Activated CD8-positive, alpha-beta T cell treated with anti-CD3 and anti-CD28 coated beads for 36 hours (primary cell): Measurements from ENCODE around the gene PAPPA2. TPM values are rescaled to one million over a fixed set of nuclear protein-coding genes. Genes with fewer than 3 reads are reported as not detected.

Experiments
- ATAC-seq: fragments of 200-7000 bp; cut with Tn5 transposase; one replicate; pipeline ENCODE4 v1.10.0; 2021; ENCODE audit warnings: mild to moderate bottlenecking, moderate library complexity
- CTCF ChIA-PET: fragments of 350-600 bp; sonication (Branson Sonifier 250); formaldehyde crosslinking; loops from one replicate; lab custom pipeline; 2021; ENCODE audit warnings: antibody characterized with exemption; lab: Charles Lee
- POLR2A ChIA-PET: fragments of 350-600 bp; sonication (Branson Sonifier 250); formaldehyde crosslinking; loops from one replicate; lab custom pipeline; 2021; ENCODE audit warnings: antibody characterized with exemption; lab: Charles Lee
- DNase-seq: peaks from one replicate; pipeline ENCODE4 v3.0.0-alpha.2; 2020
- H3K27ac Mint-ChIP-seq: one replicate; pipeline ENCODE4 v1.8.0; 2021; ENCODE audit warnings: mild to moderate bottlenecking, mixed read lengths
- H3K27me3 Mint-ChIP-seq: one replicate; pipeline ENCODE4 v1.8.0; 2021; ENCODE audit warnings: mixed read lengths
- H3K36me3 Mint-ChIP-seq: one replicate; pipeline ENCODE4 v1.8.0; 2021; ENCODE audit warnings: low read depth, mixed read lengths
- H3K4me1 Mint-ChIP-seq: one replicate; pipeline ENCODE4 v1.8.0; 2021; ENCODE audit warnings: low read depth, mixed read lengths
- H3K4me3 Mint-ChIP-seq: one replicate; pipeline ENCODE4 v1.8.0; 2021; ENCODE audit warnings: mild to moderate bottlenecking, moderate library complexity, mixed read lengths
- H3K9me3 Mint-ChIP-seq: one replicate; pipeline ENCODE4 v1.8.0; 2021; ENCODE audit warnings: mixed read lengths
- intact Hi-C: fragments of 100-400 bp; cut with micrococcal nuclease; formaldehyde crosslinking; loops from one replicate; pipeline ENCODE4 v1.10.0; 2022
- total RNA-seq, 2 experiments: library from RNA; stranded (reverse); gene quantifications; one replicate each; pipeline ENCODE4 v1.2.3, GENCODE V29; 2021
- TF ChIP-seq, protein P1 (sequence below): fragments of 200-600 bp; IDR thresholded peaks from one replicate; pipeline ENCODE4 v1.8.0; 2022; ENCODE audit warnings: antibody characterized with exemption, mild to moderate bottlenecking

PAPPA2 gene
- total RNA-seq, 2 experiments from 2014 or later: 0.07 to 0.13 TPM

DNA sequence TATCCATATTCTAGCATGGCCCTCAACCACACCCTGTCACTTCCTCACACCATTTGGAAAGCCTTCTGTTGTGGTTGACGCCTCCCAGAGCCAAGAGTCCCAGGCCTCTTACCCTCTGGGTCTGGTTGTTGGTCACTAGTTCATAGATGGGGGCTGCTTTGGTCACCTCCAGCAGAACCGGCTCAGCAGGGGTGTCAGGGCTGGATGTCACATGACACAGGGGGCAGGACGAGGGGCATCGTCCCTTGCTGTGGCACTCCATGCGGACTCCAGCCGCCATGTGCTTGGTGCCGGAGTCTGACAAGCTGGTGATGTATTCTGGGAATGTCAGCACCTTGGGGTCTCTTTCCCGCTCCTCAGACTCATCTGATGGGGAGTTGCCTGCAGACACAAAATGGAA is 431.5 kb downstream of the PAPPA2 start:
- Mint-ChIP-seq H3K27ac (no peak overlapping the region), H3K27me3 (peaks cover 5% of the 10 kb centered on the region), H3K4me1 (peaks cover 3% of the 10 kb centered on the region), H3K9me3 (no peaks in the 10 kb centered on the region), H3K4me3 (no peak overlapping the region), H3K36me3 (no peaks in the 10 kb centered on the region)
- ATAC-seq (no peak), DNase-seq (no peak)
- TF ChIP-seq, protein P1, sequence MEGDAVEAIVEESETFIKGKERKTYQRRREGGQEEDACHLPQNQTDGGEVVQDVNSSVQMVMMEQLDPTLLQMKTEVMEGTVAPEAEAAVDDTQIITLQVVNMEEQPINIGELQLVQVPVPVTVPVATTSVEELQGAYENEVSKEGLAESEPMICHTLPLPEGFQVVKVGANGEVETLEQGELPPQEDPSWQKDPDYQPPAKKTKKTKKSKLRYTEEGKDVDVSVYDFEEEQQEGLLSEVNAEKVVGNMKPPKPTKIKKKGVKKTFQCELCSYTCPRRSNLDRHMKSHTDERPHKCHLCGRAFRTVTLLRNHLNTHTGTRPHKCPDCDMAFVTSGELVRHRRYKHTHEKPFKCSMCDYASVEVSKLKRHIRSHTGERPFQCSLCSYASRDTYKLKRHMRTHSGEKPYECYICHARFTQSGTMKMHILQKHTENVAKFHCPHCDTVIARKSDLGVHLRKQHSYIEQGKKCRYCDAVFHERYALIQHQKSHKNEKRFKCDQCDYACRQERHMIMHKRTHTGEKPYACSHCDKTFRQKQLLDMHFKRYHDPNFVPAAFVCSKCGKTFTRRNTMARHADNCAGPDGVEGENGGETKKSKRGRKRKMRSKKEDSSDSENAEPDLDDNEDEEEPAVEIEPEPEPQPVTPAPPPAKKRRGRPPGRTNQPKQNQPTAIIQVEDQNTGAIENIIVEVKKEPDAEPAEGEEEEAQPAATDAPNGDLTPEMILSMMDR: no peak
- intact Hi-C loops: loop anchor here (10.0 kb wide), 1 partner anchor 1050 kb away; no protein-coding TSS in a partner anchor
- POLR2A ChIA-PET: no interaction called here
- CTCF ChIA-PET: no interaction called here
